ENCODE measurements around the gene ANP32B.

DNA sequence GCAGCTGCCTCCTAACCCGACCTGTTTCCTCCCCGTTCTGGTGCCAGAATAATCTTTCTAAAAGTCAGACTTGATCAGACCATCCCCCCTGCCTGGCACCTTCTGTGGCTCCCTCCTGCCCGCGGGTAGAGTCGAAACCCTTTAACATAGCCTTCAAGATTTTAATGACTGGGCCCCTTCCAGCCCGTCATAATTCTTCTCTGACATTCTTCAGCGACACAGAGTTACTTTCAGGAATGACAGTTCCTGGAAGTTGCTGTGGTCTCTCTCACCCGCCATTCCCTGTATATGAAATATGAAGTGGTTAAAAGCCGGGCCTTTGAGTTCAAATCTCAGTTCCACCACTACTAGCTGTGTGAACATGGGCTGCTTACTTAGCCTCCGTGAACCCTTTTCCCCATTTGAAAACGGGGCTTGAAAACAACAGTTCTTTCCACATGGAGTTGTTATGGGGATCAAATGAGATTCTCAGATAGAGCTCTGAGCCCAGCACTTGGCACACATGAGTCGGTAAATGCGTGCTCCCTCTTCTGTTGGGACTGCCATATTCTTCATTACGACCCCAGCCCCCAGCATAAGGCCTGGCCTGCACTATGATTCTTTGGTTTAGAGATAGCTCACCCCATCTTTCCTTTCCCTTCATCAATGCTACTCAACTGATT lies 74.1 kb downstream of the ANP32B start:
- TF ChIP-seq, protein P1, sequence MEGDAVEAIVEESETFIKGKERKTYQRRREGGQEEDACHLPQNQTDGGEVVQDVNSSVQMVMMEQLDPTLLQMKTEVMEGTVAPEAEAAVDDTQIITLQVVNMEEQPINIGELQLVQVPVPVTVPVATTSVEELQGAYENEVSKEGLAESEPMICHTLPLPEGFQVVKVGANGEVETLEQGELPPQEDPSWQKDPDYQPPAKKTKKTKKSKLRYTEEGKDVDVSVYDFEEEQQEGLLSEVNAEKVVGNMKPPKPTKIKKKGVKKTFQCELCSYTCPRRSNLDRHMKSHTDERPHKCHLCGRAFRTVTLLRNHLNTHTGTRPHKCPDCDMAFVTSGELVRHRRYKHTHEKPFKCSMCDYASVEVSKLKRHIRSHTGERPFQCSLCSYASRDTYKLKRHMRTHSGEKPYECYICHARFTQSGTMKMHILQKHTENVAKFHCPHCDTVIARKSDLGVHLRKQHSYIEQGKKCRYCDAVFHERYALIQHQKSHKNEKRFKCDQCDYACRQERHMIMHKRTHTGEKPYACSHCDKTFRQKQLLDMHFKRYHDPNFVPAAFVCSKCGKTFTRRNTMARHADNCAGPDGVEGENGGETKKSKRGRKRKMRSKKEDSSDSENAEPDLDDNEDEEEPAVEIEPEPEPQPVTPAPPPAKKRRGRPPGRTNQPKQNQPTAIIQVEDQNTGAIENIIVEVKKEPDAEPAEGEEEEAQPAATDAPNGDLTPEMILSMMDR (conservative IDR thresholded peaks at IDR 0.05; ENCODE audit: low read length): no peak
- no peak for TF ChIP-seq EZH2phosphoT487 (IDR thresholded peaks at IDR 0.05; ENCODE audit: borderline replicate concordance, low read depth, low read length)

Measured in OCI-LY7 (cell line).